GM19023 (cell line): ENCODE data around the gene PRTN3.

Experiments
- ATAC-seq: cut with Tn5 transposase; IDR thresholded peaks from one replicate; pipeline ENCODE4 v1.9.1; 2021; ENCODE audit warnings: mild to moderate bottlenecking, moderate library complexity; ENCODE audit not compliant: unreplicated experiment

Gene PRTN3

GRCh38 chr19:840519-841206 is at the start of gene PRTN3:
Gene PRTN3 (plus strand): TSS chr19:840999. CDS start chr19:841009, 10 bp downstream.
- no peak for ATAC-seq

- ATAC-seq = no peak
Measured at GRCh38 chr19:791007-791566, 49.7 kb upstream of the PRTN3 start.

GRCh38 chr19:791567-792305 is 49.1 kb upstream of the PRTN3 start:
- no peak for ATAC-seq

GRCh38 chr19:792306-792885 is 48.4 kb upstream of the PRTN3 start:
- no peak for ATAC-seq

- ATAC-seq = no peak
Measured at GRCh38 chr19:793806-794205, 47.0 kb upstream of the PRTN3 start.

GRCh38 chr19:795073-795611 is 45.7 kb upstream of the PRTN3 start:
- ATAC-seq = no peak

GRCh38 chr19:795691-796581 is 44.9 kb upstream of the PRTN3 start:
- no peak for ATAC-seq

- peak; percentile 80 for ATAC-seq
Measured at GRCh38 chr19:796692-797527, 43.9 kb upstream of the PRTN3 start, which contains the start of gene PTBP1. Gene PTBP1 (plus strand): TSS chr19:797452. CDS start chr19:797498, 46 bp downstream.

- peak; percentile 40 for ATAC-seq
Measured at GRCh38 chr19:797528-798414, 43.0 kb upstream of the PRTN3 start.

- ATAC-seq = no peak
Measured at GRCh38 chr19:798415-799075, 42.3 kb upstream of the PRTN3 start.

- no peak for ATAC-seq
Measured at GRCh38 chr19:799076-799881, 41.5 kb upstream of the PRTN3 start.

- no peak for ATAC-seq
Measured at GRCh38 chr19:800360-801029, 40.3 kb upstream of the PRTN3 start.

- no peak for ATAC-seq
Measured at GRCh38 chr19:801030-801860, 39.6 kb upstream of the PRTN3 start.

GRCh38 chr19:801861-802497 is 38.8 kb upstream of the PRTN3 start:
- no peak for ATAC-seq

- no peak for ATAC-seq
Measured at GRCh38 chr19:802498-803098, 38.2 kb upstream of the PRTN3 start.
